Natural killer cell (primary cell): ENCODE results near the gene PARD6G. TPM values are rescaled to one million over a fixed set of nuclear protein-coding genes. Genes with fewer than 3 reads are reported as not detected.

Source experiments
- ATAC-seq, 3 donors: fragments of 150-1000 bp in 2 of 3; fragments of 200-7000 bp in 1 of 3; cut with Tn5 transposase; 1 replicate in 1 of 3; 2 replicates in 2 of 3; pipeline ENCODE4 v1.10.0; 2021; ENCODE audit warnings: mild to moderate bottlenecking in 2 of 3, moderate library complexity in 2 of 3
- DNase-seq, 2 donors: peaks; one replicate each; pipeline versions ENCODE4 v3.0.0 to v3.0.0-alpha.2; 2013 to 2021; ENCODE audit warnings: mixed read lengths in 1 of 2
- H3K27ac ChIP-seq: one replicate; pipeline ENCODE4 v1.5.1; 2013; ENCODE audit warnings: mild to moderate bottlenecking, low read length
- H3K27me3 ChIP-seq: one replicate; pipeline ENCODE4 v1.6.1; 2013; ENCODE audit warnings: low read length; ENCODE audit not compliant: control insufficient read depth, insufficient read depth
- H3K36me3 ChIP-seq: one replicate; pipeline ENCODE4 v1.6.1; 2013; ENCODE audit warnings: low read length; ENCODE audit not compliant: control insufficient read depth, insufficient read depth
- H3K4me1 ChIP-seq: one replicate; pipeline ENCODE4 v1.6.1; 2013; ENCODE audit warnings: low read length; ENCODE audit not compliant: control insufficient read depth, insufficient read depth
- H3K4me3 ChIP-seq: one replicate; pipeline ENCODE4 v1.5.1; 2013; ENCODE audit warnings: low read length
- H3K9me3 ChIP-seq: one replicate; pipeline ENCODE4 v1.6.1; 2013; ENCODE audit warnings: low read length; ENCODE audit not compliant: control insufficient read depth, insufficient read depth
- H3K27ac Mint-ChIP-seq, 2 donors: one replicate each; pipeline ENCODE4 v1.8.0; 2022; ENCODE audit warnings: mild to moderate bottlenecking in 2 of 2, mixed read lengths in 2 of 2, moderate library complexity in 1 of 2
- H3K27me3 Mint-ChIP-seq, 2 donors: one replicate each; pipeline ENCODE4 v1.8.0; 2022; ENCODE audit warnings: low read depth in 2 of 2, mixed read lengths in 2 of 2
- H3K36me3 Mint-ChIP-seq: one replicate; pipeline ENCODE4 v1.8.0; 2022; ENCODE audit warnings: mixed read lengths
- H3K4me1 Mint-ChIP-seq, 2 donors: one replicate each; pipeline ENCODE4 v1.8.0; 2022; ENCODE audit warnings: mixed read lengths in 2 of 2
- H3K4me3 Mint-ChIP-seq: one replicate; pipeline ENCODE4 v1.8.0; 2022; ENCODE audit warnings: mild to moderate bottlenecking, moderate library complexity, mixed read lengths
- H3K9me3 Mint-ChIP-seq, 2 donors: one replicate each; pipeline ENCODE4 v1.8.0; 2022; ENCODE audit warnings: mixed read lengths in 2 of 2
- CTCF ChIP-seq: fragments of 200-600 bp; IDR thresholded peaks from one replicate; pipeline ENCODE4 v1.8.0; 2022; ENCODE audit warnings: antibody characterized with exemption
- WGBS: methylation state at CpG from one replicate; pipeline ENCODE4 v1.1.7; 2013; ENCODE audit warnings: missing lambda C conversion rate; ENCODE audit not compliant: insufficient coverage; 5-methylcytosine and 5-hydroxymethylcytosine counted together
- intact Hi-C: fragments of 100-400 bp; cut with micrococcal nuclease; formaldehyde crosslinking; loops from one replicate; pipeline ENCODE4 v1.14.2; 2022
- total RNA-seq, 4 donors: library from RNA; stranded (reverse); fragments of 120-200 nt in 1 of 4; gene quantifications; one replicate each; pipeline versions ENCODE4 v1.2.3 to v1.2.4, GENCODE V29; 2013 to 2022

PARD6G gene
- total RNA-seq, 3 donors from 2014 or later (not counting 1 experiment from before 2014, with no cell fraction given), result not detected

- H3K27me3 ChIP-seq, result no peaks in the 10 kb centered on the region
- H3K4me1 ChIP-seq, result no peaks in the 10 kb centered on the region
- intact Hi-C loops, result no loop called here
- Mint-ChIP-seq H3K27me3 (no peaks in the 10 kb centered on the region), H3K4me3 (no peak overlapping the region), H3K27ac (no peak overlapping the region), H3K36me3 (peaks cover 13% of the 10 kb centered on the region), H3K4me1 (peaks cover 0 to 7% of the 10 kb centered on the region in 2 donors), H3K9me3 (no peaks in the 10 kb centered on the region)
- H3K9me3 ChIP-seq, result no peaks in the 10 kb centered on the region
- peaks cover 48% of the 10 kb centered on the region for H3K36me3 ChIP-seq
- no peak for DNase-seq
- H3K27ac ChIP-seq, result no peak overlapping the region
- no peak overlapping the region for H3K4me3 ChIP-seq
- WGBS, result 97% methylated on average over 14 of the region's 14 CpGs
- no peak for ATAC-seq
- TF ChIP-seq CTCF, result no peak
Observed at GRCh38 chr18:80137137-80137536, 110.2 kb downstream of the PARD6G start.

GRCh38 chr18:80136679-80137078 is 110.6 kb downstream of the PARD6G start:
- no peaks in the 10 kb centered on the region for H3K4me1 ChIP-seq
- H3K9me3 ChIP-seq, result no peaks in the 10 kb centered on the region
- Mint-ChIP-seq H3K36me3 (peaks cover 13% of the 10 kb centered on the region), H3K9me3 (no peaks in the 10 kb centered on the region), H3K4me1 (peaks cover 0 to 10% of the 10 kb centered on the region in 2 donors), H3K27ac (no peak overlapping the region), H3K27me3 (no peaks in the 10 kb centered on the region), H3K4me3 (no peak overlapping the region)
- no peak overlapping the region for H3K27ac ChIP-seq
- no peak for ATAC-seq
- H3K27me3 ChIP-seq, result no peaks in the 10 kb centered on the region
- H3K36me3 ChIP-seq, result peaks cover 48% of the 10 kb centered on the region
- 92% methylated on average over 8 of the region's 8 CpGs for WGBS
- intact Hi-C loops, result no loop called here
- no peak overlapping the region for H3K4me3 ChIP-seq
- no peak for TF ChIP-seq CTCF
- no peak for DNase-seq

GRCh38 chr18:80135136-80135535 is 112.2 kb downstream of the PARD6G start:
- Histone ChIP-seq H3K9me3 (no peaks in the 10 kb centered on the region), H3K27me3 (no peaks in the 10 kb centered on the region), H3K36me3 (peaks cover 52% of the 10 kb centered on the region), H3K4me3 (no peak overlapping the region), H3K27ac (no peak overlapping the region), H3K4me1 (no peaks in the 10 kb centered on the region)
- no peak for TF ChIP-seq CTCF
- no peak for ATAC-seq
- Mint-ChIP-seq H3K4me1 (peaks cover 6 to 16% of the 10 kb centered on the region in 2 donors), H3K27ac (no peak overlapping the region), H3K27me3 (no peaks in the 10 kb centered on the region), H3K9me3 (no peaks in the 10 kb centered on the region), H3K36me3 (peaks cover 13% of the 10 kb centered on the region), H3K4me3 (no peak overlapping the region)
- 95% methylated on average over 1 of the region's 1 CpG for WGBS
- DNase-seq, result no peak
- intact Hi-C loops, result no loop called here

- TF ChIP-seq CTCF, result no peak
- Mint-ChIP-seq H3K27ac (no peak overlapping the region), H3K36me3 (peaks cover 13% of the 10 kb centered on the region), H3K9me3 (no peaks in the 10 kb centered on the region), H3K4me3 (no peak overlapping the region), H3K27me3 (no peaks in the 10 kb centered on the region), H3K4me1 (peaks cover 6 to 25% of the 10 kb centered on the region in 2 donors)
- Histone ChIP-seq H3K27ac (no peak overlapping the region), H3K4me3 (no peak overlapping the region), H3K36me3 (peaks cover 42% of the 10 kb centered on the region), H3K4me1 (no peaks in the 10 kb centered on the region), H3K9me3 (no peaks in the 10 kb centered on the region), H3K27me3 (no peaks in the 10 kb centered on the region)
- DNase-seq (no peak), ATAC-seq (no peak)
- intact Hi-C loops, result no loop called here
- no CpG with 5 or more reads among the region's 1 CpG for WGBS
Observed at GRCh38 chr18:80133124-80133523, 114.2 kb downstream of the PARD6G start.
